Endothelial cell of umbilical vein (primary cell): ENCODE measurements around the gene KIF22. TPM values are rescaled to one million over a fixed set of nuclear protein-coding genes. Genes with fewer than 3 reads are reported as not detected.
A peak's percentile ranks its signal among the peaks of the same experiment; 100 is the strongest.

ENCODE experiments used
- BruUV-seq: library from RNA; stranded (reverse); fragments of 400-500 nt; replicated peaks from 2 replicates; lab custom pipeline; 2021; lab: Mats Ljungman, UMichigan
- CTCF ChIA-PET: fragments of 300-600, 350-600 bp; sonication (Branson Sonifier 250); formaldehyde crosslinking; loops from one replicate; lab custom pipeline; 2021; ENCODE audit warnings: antibody characterized with exemption, inconsistent platforms; lab: Charles Lee
- POLR2A ChIA-PET: fragments of 300-600, 350-600 bp; sonication (Branson Sonifier 250); formaldehyde crosslinking; loops from one replicate; lab custom pipeline; 2021; ENCODE audit warnings: antibody characterized with exemption, inconsistent platforms; lab: Charles Lee
- DNase-seq: peaks from one replicate; pipeline ENCODE4 v3.0.0-alpha.2; 2011; ENCODE audit warnings: low read depth, low spot score
- FAIRE-seq: peaks from 2 replicates; lab custom pipeline; 2011; peaks lifted over from hg19 to GRCh38; lab: Jason Lieb, UNC
- H2AFZ ChIP-seq: 2 replicates; pipeline ENCODE4 v1.6.0; 2012; ENCODE audit warnings: low read depth, low read length, control low read depth, inconsistent platforms
- H3K27ac ChIP-seq: 2 replicates; pipeline ENCODE4 v1.5.1; 2011; ENCODE audit warnings: low read depth, mild to moderate bottlenecking, control low read depth, low read length, moderate library complexity; ENCODE audit not compliant: insufficient read depth
- H3K27me3 ChIP-seq, 2 experiments: 2 replicates each; pipeline versions ENCODE4 v1.6.0 to v1.6.1; 2011; ENCODE audit warnings: low read length in 2 of 2, mixed read lengths in 1 of 2; ENCODE audit not compliant: control insufficient read depth in 2 of 2, insufficient read depth in 2 of 2
- H3K36me3 ChIP-seq, 2 experiments: 2 replicates in 1 of 2; 3 replicates in 1 of 2; pipeline ENCODE4 v1.5.1; 2011; ENCODE audit warnings: low read length in 2 of 2, mild to moderate bottlenecking in 1 of 2, moderate library complexity in 1 of 2; ENCODE audit not compliant: control insufficient read depth in 2 of 2, insufficient read depth in 2 of 2; ENCODE audit errors: extremely low read depth in 1 of 2
- H3K4me1 ChIP-seq: 3 replicates; pipeline ENCODE4 v1.5.1; 2011; ENCODE audit warnings: mild to moderate bottlenecking, low read length; ENCODE audit not compliant: control insufficient read depth, insufficient read depth; ENCODE audit errors: extremely low read depth
- H3K4me2 ChIP-seq: 2 replicates; pipeline ENCODE4 v1.6.1; 2011; ENCODE audit warnings: low read length, control low read depth, mixed read lengths; ENCODE audit not compliant: insufficient read depth
- H3K4me3 ChIP-seq, 3 experiments: fragments of 200-600 bp in 1 of 3; sonication (generic), shearing (Covaris generic) in 1 of 3; replicated peaks in 1 of 3; 2 replicates each; pipeline ENCODE4 v1.5.1; 2011 to 2016; ENCODE audit warnings: control low read depth in 3 of 3, low read length in 3 of 3, mild to moderate bottlenecking in 2 of 3, inconsistent platforms in 1 of 3, low read depth in 1 of 3, moderate library complexity in 1 of 3; ENCODE audit not compliant: insufficient read depth in 1 of 3
- H3K79me2 ChIP-seq: 2 replicates; pipeline ENCODE4 v1.6.0; 2012; ENCODE audit warnings: low read length, inconsistent platforms; ENCODE audit not compliant: control insufficient read depth, insufficient read depth
- H3K9ac ChIP-seq: replicated peaks from 2 replicates; pipeline ENCODE3; 2011; ENCODE audit warnings: low read length, control low read depth; ENCODE audit not compliant: insufficient read depth; ENCODE audit errors: extremely low read depth
- H3K9me1 ChIP-seq: replicated peaks from 3 replicates; pipeline ENCODE4 v1.6.0; 2011; ENCODE audit warnings: mild to moderate bottlenecking, low read length; ENCODE audit not compliant: control insufficient read depth, insufficient read depth; ENCODE audit errors: extremely low read depth
- H3K9me3 ChIP-seq: replicated peaks from 2 replicates; pipeline ENCODE4 v1.5.1; 2012; ENCODE audit warnings: low read length, inconsistent platforms; ENCODE audit not compliant: control insufficient read depth, insufficient read depth
- H4K20me1 ChIP-seq: replicated peaks from 2 replicates; pipeline ENCODE3; 2011; ENCODE audit warnings: mild to moderate bottlenecking, low read length; ENCODE audit not compliant: control insufficient read depth, insufficient read depth; ENCODE audit errors: extremely low read depth
- EZH2 ChIP-seq: IDR thresholded peaks from 2 replicates; pipeline ENCODE4 v1.6.1; 2012; ENCODE audit warnings: borderline replicate concordance, low read depth, mild to moderate bottlenecking, moderate library complexity, low read length, inconsistent platforms; ENCODE audit not compliant: severe bottlenecking
- FOS ChIP-seq: IDR thresholded peaks from 2 replicates; pipeline ENCODE4 v1.6.1; 2011; ENCODE audit warnings: mild to moderate bottlenecking, low read length, moderate library complexity, borderline replicate concordance; ENCODE audit not compliant: insufficient read depth
- GATA2 ChIP-seq: IDR thresholded peaks from 2 replicates; pipeline ENCODE4 v1.7.0; 2011; ENCODE audit warnings: low read depth, mild to moderate bottlenecking, moderate library complexity, mixed read lengths, low read length; ENCODE audit not compliant: insufficient read length, insufficient read depth
- JUN ChIP-seq: IDR thresholded peaks from 2 replicates; pipeline ENCODE4 v1.6.1; 2011; ENCODE audit warnings: borderline replicate concordance, low read depth; ENCODE audit not compliant: insufficient read length, insufficient read depth
- MAX ChIP-seq: IDR thresholded peaks from 2 replicates; pipeline ENCODE4 v1.6.1; 2011; ENCODE audit not compliant: insufficient read depth, insufficient read length
- MYC ChIP-seq: IDR thresholded peaks from one replicate; pipeline ENCODE4 v1.6.1; 2011; ENCODE audit warnings: mild to moderate bottlenecking, low read depth, low read length
- POLR2A ChIP-seq: IDR thresholded peaks from 2 replicates; pipeline ENCODE4 v1.6.1; 2012; ENCODE audit warnings: low read depth, mild to moderate bottlenecking, control low read depth, low read length
- POLR2AphosphoS5 ChIP-seq: IDR thresholded peaks from 2 replicates; pipeline ENCODE4 v1.6.1; 2012; ENCODE audit warnings: low read depth, mild to moderate bottlenecking, control low read depth, low read length, moderate library complexity; ENCODE audit not compliant: insufficient read depth
- dilution Hi-C: fragments of 300-500 bp; cut with MboI; formaldehyde crosslinking; loops from one replicate; pipeline ENCODE4 v1.15.0; 2019; ENCODE audit warnings: low sequenced_read_pairs; ENCODE audit not compliant: extremely low pct_ligation_motif_present
- intact Hi-C: fragments of 100-400 bp; cut with micrococcal nuclease; formaldehyde crosslinking; loops from one replicate; pipeline ENCODE4 v1.10.0; 2022
- polyA plus RNA-seq, 4 experiments: library from polyadenylated mRNA; depleted of rRNA in 3 of 4; stranded (reverse) in 3 of 4; unstranded in 1 of 4; fragments of >200 nt; gene quantifications; 2 replicates each; pipeline versions ENCODE4 v1.2.1 to v1.2.3, GENCODE V29; 2011 to 2012; ENCODE audit warnings: missing spikeins in 1 of 4
- total RNA-seq: library from RNA; stranded (reverse); gene quantifications from 2 replicates; pipeline ENCODE4 v1.2.3, GENCODE V29; 2021
- TF ChIP-seq, protein P1 (sequence below), 2 donors: IDR thresholded peaks; 1 replicate in 1 of 2; 2 replicates in 1 of 2; pipeline ENCODE4 v1.5.1; 2011; ENCODE audit warnings: low read length in 2 of 2, mild to moderate bottlenecking in 2 of 2, moderate library complexity in 2 of 2, control low read depth in 1 of 2, inconsistent platforms in 1 of 2, low read depth in 1 of 2; ENCODE audit not compliant: insufficient read depth in 1 of 2; ENCODE audit errors: extremely low read depth in 1 of 2

The KIF22 gene
- total and polyA plus RNA-seq, 2 donors (not counting 3 experiments of a cell fraction or from before 2014, with no cell fraction given), result 67.3 to 90.0 TPM

- dilution Hi-C loops, result no loop called here
- TF ChIP-seq EZH2, result no peak
- no peak for TF ChIP-seq JUN
- no peak for TF ChIP-seq MYC
- no peak for TF ChIP-seq FOS
- TF ChIP-seq POLR2AphosphoS5, result no peak
- TF ChIP-seq, protein P1, sequence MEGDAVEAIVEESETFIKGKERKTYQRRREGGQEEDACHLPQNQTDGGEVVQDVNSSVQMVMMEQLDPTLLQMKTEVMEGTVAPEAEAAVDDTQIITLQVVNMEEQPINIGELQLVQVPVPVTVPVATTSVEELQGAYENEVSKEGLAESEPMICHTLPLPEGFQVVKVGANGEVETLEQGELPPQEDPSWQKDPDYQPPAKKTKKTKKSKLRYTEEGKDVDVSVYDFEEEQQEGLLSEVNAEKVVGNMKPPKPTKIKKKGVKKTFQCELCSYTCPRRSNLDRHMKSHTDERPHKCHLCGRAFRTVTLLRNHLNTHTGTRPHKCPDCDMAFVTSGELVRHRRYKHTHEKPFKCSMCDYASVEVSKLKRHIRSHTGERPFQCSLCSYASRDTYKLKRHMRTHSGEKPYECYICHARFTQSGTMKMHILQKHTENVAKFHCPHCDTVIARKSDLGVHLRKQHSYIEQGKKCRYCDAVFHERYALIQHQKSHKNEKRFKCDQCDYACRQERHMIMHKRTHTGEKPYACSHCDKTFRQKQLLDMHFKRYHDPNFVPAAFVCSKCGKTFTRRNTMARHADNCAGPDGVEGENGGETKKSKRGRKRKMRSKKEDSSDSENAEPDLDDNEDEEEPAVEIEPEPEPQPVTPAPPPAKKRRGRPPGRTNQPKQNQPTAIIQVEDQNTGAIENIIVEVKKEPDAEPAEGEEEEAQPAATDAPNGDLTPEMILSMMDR (IDR thresholded peaks at IDR 0.05; ENCODE audit: extremely low read depth in 1 of 2, insufficient read depth in 1 of 2, low read depth in 1 of 2, low read length in 2 of 2), result no peak
- no peak for TF ChIP-seq GATA2
- TF ChIP-seq POLR2A, result no peak
- TF ChIP-seq MAX, result no peak
- H3K4me1 ChIP-seq, result peaks cover 21% of the 10 kb centered on the region
- no peaks in the 10 kb centered on the region for H4K20me1 ChIP-seq
- peak; percentile 29 for DNase-seq
- peak; percentile 71 for FAIRE-seq
- H3K9me3 ChIP-seq, result no peaks in the 10 kb centered on the region
- H3K36me3 ChIP-seq, result no peaks in the 10 kb centered on the region
- peaks cover 56% of the 10 kb centered on the region for H3K79me2 ChIP-seq
- no peaks in the 10 kb centered on the region for H3K9me1 ChIP-seq
- CTCF ChIA-PET, result interaction anchor here (0.7 to 6.3 kb wide), 15 partner anchors 12 to 98 kb away, joined by 3 to 34 read pairs (median 4); partner anchors contain the start of genes CDIPT and PAGR1
- peak overlapping the region; percentile 80 to 93 (median 88) for H3K4me3 ChIP-seq
- peak overlapping the region; percentile 87 for H3K4me2 ChIP-seq
- H3K27me3 ChIP-seq, result no peaks in the 10 kb centered on the region
- intact Hi-C loops, result loop anchor here (1.0 to 5.0 kb wide), 5 partner anchors 14 to 186 kb away; partner anchors contain the start of genes CDIPT and PAGR1
- POLR2A ChIA-PET, result interaction anchor here (1.0 to 1.2 kb wide), 3 partner anchors 13 to 182 kb away, joined by 3 to 9 read pairs (median 3); partner anchors contain the start of gene TAOK2
- BruUV-seq, result TSS peak; percentile 53
- peak overlapping the region; percentile 13 for H3K27ac ChIP-seq
- H2AFZ ChIP-seq, result peak overlapping the region; percentile 97
- H3K9ac ChIP-seq, result peak overlapping the region; percentile 77
These were observed 646 bp downstream of the KIF22 start for GRCh38 chr16:29790949-29791844.
